Natural killer cell (primary cell): ENCODE measurements around the gene AUTS2. TPM values are rescaled to one million over a fixed set of nuclear protein-coding genes. Genes with fewer than 3 reads are reported as not detected.
A peak's percentile ranks its signal among the peaks of the same experiment; 100 is the strongest.

Source experiments
- ATAC-seq, 3 donors: fragments of 150-1000 bp in 2 of 3; fragments of 200-7000 bp in 1 of 3; cut with Tn5 transposase; 1 replicate in 1 of 3; 2 replicates in 2 of 3; pipeline ENCODE4 v1.10.0; 2021; ENCODE audit warnings: mild to moderate bottlenecking in 2 of 3, moderate library complexity in 2 of 3
- DNase-seq, 2 donors: peaks; one replicate each; pipeline versions ENCODE4 v3.0.0 to v3.0.0-alpha.2; 2013 to 2021; ENCODE audit warnings: mixed read lengths in 1 of 2
- H3K27ac ChIP-seq: one replicate; pipeline ENCODE4 v1.5.1; 2013; ENCODE audit warnings: mild to moderate bottlenecking, low read length
- H3K27me3 ChIP-seq: one replicate; pipeline ENCODE4 v1.6.1; 2013; ENCODE audit warnings: low read length; ENCODE audit not compliant: control insufficient read depth, insufficient read depth
- H3K36me3 ChIP-seq: one replicate; pipeline ENCODE4 v1.6.1; 2013; ENCODE audit warnings: low read length; ENCODE audit not compliant: control insufficient read depth, insufficient read depth
- H3K4me1 ChIP-seq: one replicate; pipeline ENCODE4 v1.6.1; 2013; ENCODE audit warnings: low read length; ENCODE audit not compliant: control insufficient read depth, insufficient read depth
- H3K4me3 ChIP-seq: one replicate; pipeline ENCODE4 v1.5.1; 2013; ENCODE audit warnings: low read length
- H3K9me3 ChIP-seq: one replicate; pipeline ENCODE4 v1.6.1; 2013; ENCODE audit warnings: low read length; ENCODE audit not compliant: control insufficient read depth, insufficient read depth
- H3K27ac Mint-ChIP-seq, 2 donors: one replicate each; pipeline ENCODE4 v1.8.0; 2022; ENCODE audit warnings: mild to moderate bottlenecking in 2 of 2, mixed read lengths in 2 of 2, moderate library complexity in 1 of 2
- H3K27me3 Mint-ChIP-seq, 2 donors: one replicate each; pipeline ENCODE4 v1.8.0; 2022; ENCODE audit warnings: low read depth in 2 of 2, mixed read lengths in 2 of 2
- H3K36me3 Mint-ChIP-seq: one replicate; pipeline ENCODE4 v1.8.0; 2022; ENCODE audit warnings: mixed read lengths
- H3K4me1 Mint-ChIP-seq, 2 donors: one replicate each; pipeline ENCODE4 v1.8.0; 2022; ENCODE audit warnings: mixed read lengths in 2 of 2
- H3K4me3 Mint-ChIP-seq: one replicate; pipeline ENCODE4 v1.8.0; 2022; ENCODE audit warnings: mild to moderate bottlenecking, moderate library complexity, mixed read lengths
- H3K9me3 Mint-ChIP-seq, 2 donors: one replicate each; pipeline ENCODE4 v1.8.0; 2022; ENCODE audit warnings: mixed read lengths in 2 of 2
- WGBS: methylation state at CpG from one replicate; pipeline ENCODE4 v1.1.7; 2013; ENCODE audit warnings: missing lambda C conversion rate; ENCODE audit not compliant: insufficient coverage; 5-methylcytosine and 5-hydroxymethylcytosine counted together
- intact Hi-C: fragments of 100-400 bp; cut with micrococcal nuclease; formaldehyde crosslinking; loops from one replicate; pipeline ENCODE4 v1.14.2; 2022
- total RNA-seq, 4 donors: library from RNA; stranded (reverse); fragments of 120-200 nt in 1 of 4; gene quantifications; one replicate each; pipeline versions ENCODE4 v1.2.3 to v1.2.4, GENCODE V29; 2013 to 2022
- TF ChIP-seq, protein P1 (sequence below): fragments of 200-600 bp; IDR thresholded peaks from one replicate; pipeline ENCODE4 v1.8.0; 2022; ENCODE audit warnings: antibody characterized with exemption

AUTS2 gene
- total RNA-seq, 3 donors from 2014 or later (not counting 1 experiment from before 2014, with no cell fraction given), result 147 to 197 (median 155) TPM

DNA sequence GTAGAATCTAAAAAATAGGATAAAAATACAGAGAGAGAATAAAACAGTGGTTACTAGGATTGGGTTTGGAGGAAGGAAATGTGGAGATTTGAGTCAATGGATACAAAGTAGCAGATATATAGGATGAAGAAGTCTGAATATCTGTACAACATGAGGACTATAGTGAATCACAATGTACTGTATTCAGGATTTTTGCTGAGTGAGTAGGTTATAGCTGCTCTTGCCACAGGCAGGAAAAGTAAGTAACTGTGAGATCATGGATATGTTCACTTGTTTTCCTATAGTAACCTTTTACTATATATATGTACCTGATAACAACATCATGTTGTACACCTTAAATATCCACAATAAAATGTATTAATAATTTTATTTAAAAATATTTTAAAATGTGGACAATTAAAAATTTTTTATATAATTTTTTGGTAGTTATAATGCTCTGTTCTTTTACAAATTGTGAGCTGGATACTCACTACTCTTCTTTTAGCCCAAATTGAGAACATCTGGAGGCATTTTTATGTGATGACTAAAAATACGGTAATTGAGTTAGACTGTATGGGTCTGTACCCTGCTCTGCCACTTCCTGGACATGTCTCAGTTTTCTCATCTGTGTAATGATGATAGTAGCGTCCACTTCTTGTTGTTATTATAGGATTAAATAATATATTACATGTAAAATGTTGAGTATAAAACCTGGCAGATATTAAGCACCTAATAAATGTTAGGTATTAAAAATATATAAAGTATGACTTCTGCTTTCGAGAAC, 439.1 kb downstream of the AUTS2 start:
- H3K9me3 ChIP-seq, result no peaks in the 10 kb centered on the region
- H3K27ac Mint-ChIP-seq, result no peak overlapping the region
- TF ChIP-seq, protein P1, sequence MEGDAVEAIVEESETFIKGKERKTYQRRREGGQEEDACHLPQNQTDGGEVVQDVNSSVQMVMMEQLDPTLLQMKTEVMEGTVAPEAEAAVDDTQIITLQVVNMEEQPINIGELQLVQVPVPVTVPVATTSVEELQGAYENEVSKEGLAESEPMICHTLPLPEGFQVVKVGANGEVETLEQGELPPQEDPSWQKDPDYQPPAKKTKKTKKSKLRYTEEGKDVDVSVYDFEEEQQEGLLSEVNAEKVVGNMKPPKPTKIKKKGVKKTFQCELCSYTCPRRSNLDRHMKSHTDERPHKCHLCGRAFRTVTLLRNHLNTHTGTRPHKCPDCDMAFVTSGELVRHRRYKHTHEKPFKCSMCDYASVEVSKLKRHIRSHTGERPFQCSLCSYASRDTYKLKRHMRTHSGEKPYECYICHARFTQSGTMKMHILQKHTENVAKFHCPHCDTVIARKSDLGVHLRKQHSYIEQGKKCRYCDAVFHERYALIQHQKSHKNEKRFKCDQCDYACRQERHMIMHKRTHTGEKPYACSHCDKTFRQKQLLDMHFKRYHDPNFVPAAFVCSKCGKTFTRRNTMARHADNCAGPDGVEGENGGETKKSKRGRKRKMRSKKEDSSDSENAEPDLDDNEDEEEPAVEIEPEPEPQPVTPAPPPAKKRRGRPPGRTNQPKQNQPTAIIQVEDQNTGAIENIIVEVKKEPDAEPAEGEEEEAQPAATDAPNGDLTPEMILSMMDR, result no peak
- H3K4me1 Mint-ChIP-seq, result peaks cover under 1 to 4% of the 10 kb centered on the region in 2 donors
- H3K4me3 ChIP-seq, result no peak overlapping the region
- ATAC-seq (no peak), DNase-seq (no peak)
- H3K27me3 Mint-ChIP-seq, result peaks cover 0 to 6% of the 10 kb centered on the region in 2 donors
- no peaks in the 10 kb centered on the region for H3K4me1 ChIP-seq
- no peak overlapping the region for H3K4me3 Mint-ChIP-seq
- no peaks in the 10 kb centered on the region for H3K27me3 ChIP-seq
- no peaks in the 10 kb centered on the region for H3K36me3 ChIP-seq
- no peaks in the 10 kb centered on the region for H3K9me3 Mint-ChIP-seq
- WGBS, result no CpG with 5 or more reads among the region's 3 CpGs
- H3K27ac ChIP-seq, result no peak overlapping the region
- intact Hi-C loops, result no loop called here
- no peaks in the 10 kb centered on the region for H3K36me3 Mint-ChIP-seq

DNA sequence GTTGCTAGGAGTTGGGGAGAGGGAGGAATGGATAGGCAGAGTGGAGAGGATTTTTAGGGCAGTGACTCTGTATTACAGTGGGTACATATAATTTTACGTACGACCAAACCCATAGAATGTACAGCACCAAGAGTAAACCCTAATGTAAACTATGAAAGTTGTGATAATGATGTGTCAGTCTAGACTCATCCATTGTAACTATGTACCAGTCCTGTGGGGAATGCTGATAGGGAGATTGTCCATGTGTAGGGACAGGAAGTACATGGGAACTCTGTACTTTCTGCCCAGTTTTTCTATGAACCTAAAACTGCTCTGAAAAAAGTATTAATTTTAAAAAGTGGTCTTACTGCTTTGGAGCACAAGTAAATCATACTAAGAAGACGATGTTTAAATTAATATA, 441.8 kb downstream of the AUTS2 start:
- TF ChIP-seq, protein P1, result no peak
- Mint-ChIP-seq H3K27ac (no peak overlapping the region), H3K4me1 (peaks cover 6 to 13% of the 10 kb centered on the region in 2 donors), H3K27me3 (no peaks in the 10 kb centered on the region), H3K36me3 (no peaks in the 10 kb centered on the region), H3K9me3 (no peaks in the 10 kb centered on the region), H3K4me3 (no peak overlapping the region)
- Histone ChIP-seq H3K9me3 (no peaks in the 10 kb centered on the region), H3K27ac (no peak overlapping the region), H3K36me3 (no peaks in the 10 kb centered on the region), H3K4me3 (no peak overlapping the region), H3K4me1 (no peaks in the 10 kb centered on the region), H3K27me3 (no peaks in the 10 kb centered on the region)
- WGBS, result no CpG with 5 or more reads among the region's 3 CpGs
- ATAC-seq (no peak), DNase-seq (no peak)
- intact Hi-C loops, result no loop called here

DNA sequence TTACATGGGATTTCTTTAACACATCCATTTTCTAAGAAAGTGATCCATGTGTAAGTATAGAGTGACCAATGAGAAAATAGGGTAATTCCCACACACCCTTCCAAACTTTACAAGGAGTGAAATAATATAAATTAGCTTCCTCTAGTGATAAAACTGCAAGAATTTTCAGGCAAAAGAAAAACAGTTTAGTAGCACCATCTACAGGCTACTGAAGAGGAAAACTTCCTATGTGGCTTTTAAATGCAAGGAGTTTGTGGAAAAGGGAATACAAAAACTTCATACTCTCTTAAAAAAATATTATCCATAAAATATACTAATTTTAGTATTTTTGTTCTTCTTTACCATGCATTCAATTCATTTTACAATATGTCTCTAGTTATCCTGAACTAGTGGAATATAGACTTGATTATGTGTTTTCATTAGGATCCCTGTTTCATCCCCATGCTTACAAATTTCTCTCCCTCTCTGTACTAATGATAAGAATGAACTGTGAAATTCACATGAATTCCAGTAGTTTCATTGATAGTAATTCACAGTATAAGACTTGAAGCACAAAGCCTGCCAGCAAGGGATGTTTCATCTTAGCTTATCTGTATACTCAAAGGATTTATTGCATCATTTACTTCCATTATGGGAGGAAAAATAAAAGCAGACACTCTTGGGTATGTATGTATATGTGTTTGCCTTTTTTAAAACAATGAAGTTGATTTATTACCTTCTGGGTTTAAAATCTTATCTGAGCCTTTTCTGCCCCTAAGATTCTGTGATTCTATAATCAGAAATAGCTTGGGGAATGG, 442.9 kb downstream of the AUTS2 start:
- Histone ChIP-seq H3K27me3 (no peaks in the 10 kb centered on the region), H3K27ac (no peak overlapping the region), H3K4me3 (no peak overlapping the region), H3K4me1 (no peaks in the 10 kb centered on the region), H3K9me3 (no peaks in the 10 kb centered on the region), H3K36me3 (no peaks in the 10 kb centered on the region)
- H3K36me3 Mint-ChIP-seq, result no peaks in the 10 kb centered on the region
- no peak overlapping the region for H3K27ac Mint-ChIP-seq
- DNase-seq (peak in 1 of 2 donors; percentile 4), ATAC-seq (no peak)
- peaks cover 6 to 13% of the 10 kb centered on the region in 2 donors for H3K4me1 Mint-ChIP-seq
- TF ChIP-seq, protein P1, result peak; percentile 21
- intact Hi-C loops, result no loop called here
- H3K27me3 Mint-ChIP-seq, result no peaks in the 10 kb centered on the region
- no peak overlapping the region for H3K4me3 Mint-ChIP-seq
- no peaks in the 10 kb centered on the region for H3K9me3 Mint-ChIP-seq
